ENCODE data around the gene NTF4. TPM values are rescaled to one million over a fixed set of nuclear protein-coding genes. Genes with fewer than 3 reads are reported as not detected.
"Not testable (repeated sequence)": the region's sequence is repeated elsewhere in the genome, so short reads cannot be mapped to it uniquely, and the experiment has no call there.

NTF4 gene
- polyA plus RNA-seq, 4 donors = 3.0 to 4.6 (median 3.7) TPM

DNA sequence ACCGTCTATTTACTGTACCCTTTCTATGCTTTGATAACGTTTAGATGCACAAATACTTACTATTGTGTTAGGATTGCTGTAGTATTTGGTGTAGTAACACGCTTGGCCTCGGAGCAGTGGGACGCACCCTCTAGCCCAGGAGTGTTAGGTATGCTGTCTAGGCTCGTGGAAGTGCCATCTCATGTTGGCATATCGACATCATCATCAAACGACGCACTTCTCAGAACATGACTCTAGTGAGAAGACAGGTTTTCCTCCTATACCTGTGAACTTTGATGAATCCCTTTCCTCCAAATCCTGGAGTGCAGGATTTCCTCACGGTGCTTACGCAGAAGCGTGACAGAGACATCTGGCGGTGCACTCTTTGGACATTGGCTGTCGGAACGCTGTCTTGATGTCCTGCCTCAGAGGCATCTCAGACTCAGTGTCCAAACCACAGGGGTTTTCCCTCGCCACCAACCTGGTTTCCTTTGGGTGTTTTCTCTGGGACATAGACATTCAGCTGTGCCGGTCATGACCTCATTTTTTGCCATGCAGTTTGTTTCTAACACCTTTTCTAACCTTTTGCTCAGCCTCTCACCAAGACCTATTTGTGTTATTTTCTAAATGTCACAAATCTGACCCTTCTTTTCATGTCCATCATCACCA, 26.9 kb upstream of the NTF4 start:
- no peak for DNase-seq (ENCODE audit: low read depth in 4 of 4, low spot score in 3 of 4)

GRCh38 chr19:49086296-49086695, 21.7 kb upstream of the NTF4 start:
- no peak for DNase-seq (ENCODE audit: low read depth in 4 of 4, low spot score in 3 of 4)

DNA sequence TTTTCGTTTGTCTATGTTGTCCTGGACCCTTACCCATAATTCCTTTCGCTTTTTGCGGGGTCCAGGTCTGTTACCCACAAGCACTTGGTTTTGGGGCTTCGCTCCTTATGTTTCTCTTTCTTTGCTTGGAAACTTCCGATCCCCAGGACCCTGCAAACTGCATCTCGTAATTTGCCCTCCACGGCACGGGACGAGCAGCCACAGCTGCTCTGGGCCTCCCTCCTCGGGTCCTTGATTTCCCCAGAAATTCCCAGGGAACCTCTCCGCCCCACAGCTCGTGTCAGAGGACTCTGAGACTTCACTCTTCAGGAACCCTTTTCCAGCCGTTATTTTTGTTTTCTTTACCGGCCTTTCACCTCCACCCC, 21.2 kb upstream of the NTF4 start:
- no peak for DNase-seq (ENCODE audit: low read depth in 4 of 4, low spot score in 3 of 4)

DNA sequence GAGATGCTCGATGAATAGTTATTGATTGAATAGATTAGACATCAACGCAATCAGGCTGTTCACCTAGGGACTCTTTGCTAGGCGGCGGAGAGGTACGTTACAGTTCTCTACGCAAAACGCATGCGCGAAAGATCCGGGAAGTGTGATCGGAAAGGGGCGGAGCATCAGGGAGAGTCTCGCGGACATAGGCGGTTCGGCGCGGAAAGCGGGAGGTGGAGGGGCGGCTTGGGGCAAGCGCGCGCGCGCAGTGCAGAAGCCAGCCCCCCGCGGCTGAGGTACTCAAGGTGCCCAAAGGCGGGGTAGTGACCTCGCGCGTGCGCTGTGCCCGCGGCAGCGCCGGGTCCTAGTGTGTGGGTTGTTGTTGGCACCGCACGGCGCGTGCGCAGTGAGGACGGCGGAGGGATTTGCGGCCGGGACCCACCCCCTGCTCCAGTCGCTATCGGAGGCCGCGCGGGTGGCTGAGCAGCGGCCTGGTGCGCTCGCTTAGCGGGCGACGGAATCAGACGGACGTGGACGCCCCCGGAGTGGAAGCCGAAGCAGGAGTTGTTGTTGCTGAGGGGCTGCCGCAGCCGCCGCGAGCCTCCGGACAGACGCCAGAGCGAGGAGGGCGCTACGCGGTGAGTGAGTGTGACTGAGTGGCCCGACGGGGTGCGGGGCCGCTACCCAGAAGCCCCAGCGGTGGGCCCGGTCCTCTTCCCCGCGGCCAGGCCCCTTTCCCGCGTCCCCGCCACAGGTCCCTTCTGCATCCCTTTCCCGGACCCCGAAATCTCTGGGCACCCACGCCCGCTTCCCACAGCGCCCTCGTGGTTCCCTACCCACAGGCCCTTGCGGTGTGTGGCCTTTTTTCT, 20.6 kb upstream of the NTF4 start, which contains the start of gene SNRNP70:
Gene SNRNP70 (plus strand): TSS at position 432 of the 848 bp plus-strand sequence. CDS start 964 bp downstream, outside the sequence.
- DNase-seq (ENCODE audit: low read depth in 4 of 4, low spot score in 3 of 4) = peak; percentile 97 to 100 (median 98)

- no peak for DNase-seq (ENCODE audit: low read depth in 4 of 4, low spot score in 3 of 4)
Measured at GRCh38 chr19:49084206-49085019, 19.8 kb upstream of the NTF4 start.

GRCh38 chr19:49081273-49081672, 16.7 kb upstream of the NTF4 start:
- DNase-seq (ENCODE audit: low read depth in 4 of 4, low spot score in 3 of 4) = no peak

DNA sequence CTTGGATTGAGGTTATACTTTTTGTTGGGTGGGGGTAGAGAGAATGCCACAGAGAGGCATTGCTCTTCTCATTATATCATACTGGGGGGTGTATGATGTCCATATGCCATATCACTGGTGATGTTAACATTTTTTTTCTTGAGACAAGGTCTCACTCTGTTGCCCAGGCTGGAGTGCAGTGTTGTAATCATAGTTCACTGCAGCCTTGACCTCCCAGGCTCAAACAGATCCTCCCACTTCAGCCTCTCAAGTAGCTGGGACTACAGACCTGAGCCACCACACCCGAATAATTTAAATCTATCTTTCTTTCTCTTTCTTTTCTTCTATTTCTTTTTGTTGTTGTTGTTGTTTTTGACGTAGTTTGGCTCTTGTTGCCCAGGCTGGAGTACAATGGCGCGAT, 15.8 kb upstream of the NTF4 start:
- no peak for DNase-seq (ENCODE audit: low read depth in 4 of 4, low spot score in 3 of 4)

- DNase-seq (ENCODE audit: low read depth in 4 of 4, low spot score in 3 of 4) = not testable (repeated sequence)
Measured at GRCh38 chr19:49074869-49075268, 10.3 kb upstream of the NTF4 start.

DNA sequence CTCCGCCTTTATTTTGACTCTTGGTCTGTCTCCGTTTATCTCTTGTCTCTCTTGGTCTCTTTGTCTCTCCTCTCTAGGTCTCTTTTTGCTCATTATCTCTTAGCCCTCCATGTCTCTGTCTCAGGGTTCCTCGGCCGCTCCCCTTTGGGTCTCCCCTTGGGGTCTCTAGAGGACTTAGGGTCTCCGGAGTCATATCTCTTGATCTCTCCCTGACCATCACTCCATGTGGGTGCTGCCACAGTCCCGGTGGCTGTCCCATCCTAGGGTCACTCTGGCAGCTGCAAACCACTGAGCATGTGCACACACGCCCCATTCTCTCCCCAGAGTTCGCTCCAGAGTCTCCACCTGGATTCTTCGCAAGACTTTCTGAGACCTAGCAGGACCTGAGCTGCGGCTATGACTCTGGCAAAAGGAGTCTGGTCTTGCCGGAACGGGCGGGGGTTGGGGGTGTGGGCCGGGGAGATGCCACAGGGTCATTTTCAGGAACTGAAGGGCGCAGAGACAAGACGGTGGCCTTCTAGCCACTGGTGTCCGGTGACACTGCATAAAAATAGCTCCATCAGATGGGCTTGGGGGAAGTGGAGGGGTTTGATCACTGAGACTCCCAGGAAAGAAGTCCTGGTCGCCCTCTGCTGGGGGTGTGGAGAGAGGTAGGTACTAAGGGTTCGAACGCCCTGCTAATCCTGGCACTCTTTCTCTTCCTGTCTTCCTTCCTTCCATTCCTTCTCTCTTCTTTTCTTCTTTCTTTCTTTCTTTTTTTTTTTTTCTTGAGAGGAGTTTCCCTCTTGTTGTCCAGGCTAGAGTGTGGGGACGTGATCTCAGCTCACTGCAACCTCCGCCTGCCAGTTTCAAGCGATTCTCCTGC, 9.1 kb upstream of the NTF4 start:
- no peak for DNase-seq (ENCODE audit: low read depth in 4 of 4, low spot score in 3 of 4)

GRCh38 chr19:49071860-49072547, 7.4 kb upstream of the NTF4 start:
- no peak for DNase-seq (ENCODE audit: low read depth in 4 of 4, low spot score in 3 of 4)

- DNase-seq (ENCODE audit: low read depth in 4 of 4, low spot score in 3 of 4) = no peak
Measured at GRCh38 chr19:49070416-49070815, 5.8 kb upstream of the NTF4 start.

DNA sequence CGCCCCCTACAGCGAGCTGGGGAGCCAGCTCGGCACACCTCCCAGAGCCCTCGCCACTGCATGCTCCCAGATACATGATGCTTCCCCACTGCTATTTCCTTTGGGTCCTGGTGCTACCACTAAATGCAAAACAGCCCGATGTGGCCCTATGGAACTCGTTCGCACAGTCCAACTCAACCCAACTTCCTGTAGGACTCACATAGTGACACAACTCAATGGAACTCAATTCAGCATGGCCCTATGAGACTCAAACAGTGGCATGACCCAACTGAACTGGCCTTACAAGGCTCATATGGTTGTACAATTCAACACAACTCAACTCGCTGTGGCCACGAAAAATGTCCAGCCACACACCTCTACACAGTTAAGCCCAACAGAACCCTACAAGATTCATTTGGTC, 4.4 kb upstream of the NTF4 start:
- no peak for DNase-seq (ENCODE audit: low read depth in 4 of 4, low spot score in 3 of 4)

DNA sequence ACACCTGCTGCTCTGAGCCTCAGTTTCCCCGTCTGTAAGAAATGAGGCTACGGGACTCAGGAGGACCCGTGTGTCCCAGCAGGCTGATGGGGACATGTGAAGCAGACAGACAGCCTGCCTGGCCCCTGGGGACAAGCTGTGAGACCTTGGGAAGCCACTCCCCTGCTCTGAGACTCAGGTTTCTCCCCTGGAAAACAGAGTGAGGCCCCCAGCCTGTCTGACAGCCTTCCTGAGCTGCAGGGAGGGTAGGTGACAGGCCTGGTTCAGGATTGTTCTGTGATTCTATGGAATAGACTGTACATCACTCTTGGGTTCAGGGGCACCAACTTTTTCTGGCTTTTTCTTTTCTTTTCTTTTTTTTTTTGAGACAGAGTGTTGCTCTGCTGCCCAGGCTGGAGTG, 2.9 kb upstream of the NTF4 start:
- no peak for DNase-seq (ENCODE audit: low read depth in 4 of 4, low spot score in 3 of 4)

GRCh38 chr19:49065905-49066512, 1.4 kb upstream of the NTF4 start:
- DNase-seq (ENCODE audit: low read depth in 4 of 4, low spot score in 3 of 4) = no peak

GRCh38 chr19:49064029-49064629, 489 bp downstream of the NTF4 start:
- no peak for DNase-seq (ENCODE audit: low read depth in 4 of 4, low spot score in 3 of 4)

- DNase-seq (ENCODE audit: low read depth in 4 of 4, low spot score in 3 of 4) = no peak
Measured at GRCh38 chr19:49061445-49061844, 3.2 kb downstream of the NTF4 start.

- DNase-seq (ENCODE audit: low read depth in 4 of 4, low spot score in 3 of 4) = no peak
Measured at GRCh38 chr19:49061000-49061399, 3.6 kb downstream of the NTF4 start.

- DNase-seq (ENCODE audit: low read depth in 4 of 4, low spot score in 3 of 4) = no peak
Measured at GRCh38 chr19:49059053-49059452, 5.6 kb downstream of the NTF4 start.

- no peak for DNase-seq (ENCODE audit: low read depth in 4 of 4, low spot score in 3 of 4)
Measured at GRCh38 chr19:49058562-49058961, 6.1 kb downstream of the NTF4 start.

Data from right renal pelvis (tissue), 4 donors.